Hepatocyte (in vitro differentiated cells): ENCODE data around the gene FMNL2.

ENCODE experiments used
- CTCF ChIP-seq: fragments of 200-600 bp; sonication (generic); IDR thresholded peaks from 2 replicates; pipeline ENCODE4 v1.5.1; 2016; ENCODE audit warnings: antibody characterized with exemption, mild to moderate bottlenecking; ENCODE audit not compliant: poor library complexity
- EZH2 ChIP-seq: fragments of 200-600 bp; sonication (generic); IDR thresholded peaks from 2 replicates; pipeline ENCODE4 v1.6.1; 2016; ENCODE audit warnings: antibody characterized with exemption, mild to moderate bottlenecking, borderline replicate concordance

- TF ChIP-seq EZH2 (no peak), CTCF (no peak)
Observed at GRCh38 chr2:152459091-152459490, 124.1 kb downstream of the FMNL2 start.
